Measurements from ENCODE around the gene TRNAU1AP. TPM values are rescaled to one million over a fixed set of nuclear protein-coding genes. Genes with fewer than 3 reads are reported as not detected.
"Not testable (repeated sequence)": the region's sequence is repeated elsewhere in the genome, so short reads cannot be mapped to it uniquely, and the experiment has no call there.

TRNAU1AP gene
- total RNA-seq, 4 donors from 2014 or later: 19.4 to 34.1 (median 23.2) TPM

- Histone ChIP-seq H3K27me3 (no peaks in the 10 kb centered on the region), H3K4me1 (peaks cover 19 to 37% (median 34%) of the 10 kb centered on the region in 4 donors), H3K4me3 (peak overlapping the region in 1 of 4 donors; percentile 85), H3K9me3 (no peaks in the 10 kb centered on the region), H3K36me3 (peaks cover 21 to 62% (median 60%) of the 10 kb centered on the region in 4 donors), H3K27ac (replicated peaks in 1 of 4) (peak overlapping the region in 3 of 4 donors; percentile 32 to 94 (median 91))
- 83% methylated on average over 1 of the region's 1 CpG for WGBS
- intact Hi-C loops (cut with DNase I): no loop called here
- no peak for DNase-seq (ENCODE audit: extremely low spot score)
- TF ChIP-seq EP300 (IDR thresholded peaks at IDR 0.05): no peak
- TF ChIP-seq CTCF (IDR thresholded peaks at IDR 0.05): no peak
- TF ChIP-seq POLR2A (IDR thresholded peaks at IDR 0.05; ENCODE audit: low read depth): no peak
- TF ChIP-seq POLR2AphosphoS5 (IDR thresholded peaks at IDR 0.05): no peak
These were observed 26.5 kb downstream of the TRNAU1AP start for GRCh38 chr1:28579401-28579800.

- H3K9me3 ChIP-seq: no peaks in the 10 kb centered on the region
- peaks cover 16 to 47% (median 45%) of the 10 kb centered on the region in 4 donors for H3K36me3 ChIP-seq
- TF ChIP-seq CTCF (IDR thresholded peaks at IDR 0.05): no peak
- TF ChIP-seq POLR2A (IDR thresholded peaks at IDR 0.05; ENCODE audit: low read depth): no peak
- no peak for TF ChIP-seq POLR2AphosphoS5 (IDR thresholded peaks at IDR 0.05)
- no peak for TF ChIP-seq EP300 (IDR thresholded peaks at IDR 0.05)
- no peak for DNase-seq (ENCODE audit: extremely low spot score)
- peak overlapping the region; percentile 87 to 96 (median 92) for H3K27ac ChIP-seq (replicated peaks in 1 of 4)
- peaks cover 19 to 37% (median 34%) of the 10 kb centered on the region in 4 donors for H3K4me1 ChIP-seq
- H3K4me3 ChIP-seq: peak overlapping the region; percentile 85 to 100 (median 92)
- WGBS: under 1% methylated on average over 26 of the region's 26 CpGs
- intact Hi-C loops (cut with DNase I): loop anchor here (2.0 kb wide), 1 partner anchor 28 kb away; the partner anchor contains the start of gene TRNAU1AP
- H3K27me3 ChIP-seq: no peaks in the 10 kb centered on the region
These were observed 28.0 kb downstream of the TRNAU1AP start for GRCh38 chr1:28580722-28581530.

GRCh38 chr1:28581531-28582247 is 28.8 kb downstream of the TRNAU1AP start:
- no peaks in the 10 kb centered on the region for H3K27me3 ChIP-seq
- peaks cover 16 to 39% (median 39%) of the 10 kb centered on the region in 4 donors for H3K36me3 ChIP-seq
- H3K4me1 ChIP-seq: peaks cover 19 to 37% (median 34%) of the 10 kb centered on the region in 4 donors
- under 1% methylated on average over 45 of the region's 75 CpGs for WGBS
- H3K27ac ChIP-seq (replicated peaks in 1 of 4): peak overlapping the region; percentile 87 to 96 (median 92)
- peak overlapping the region; percentile 85 to 100 (median 92) for H3K4me3 ChIP-seq
- intact Hi-C loops (cut with DNase I): loop anchor here (2.0 kb wide), 1 partner anchor 29 kb away; the partner anchor contains the start of gene TRNAU1AP
- TF ChIP-seq EP300 (IDR thresholded peaks at IDR 0.05) (no peak), POLR2A (IDR thresholded peaks at IDR 0.05; ENCODE audit: low read depth) (peak; percentile 92), POLR2AphosphoS5 (IDR thresholded peaks at IDR 0.05) (peak; percentile 98 to 99), CTCF (IDR thresholded peaks at IDR 0.05) (peak; percentile 7 to 32 (median 8))
- DNase-seq (ENCODE audit: extremely low spot score): peak; percentile 99
- H3K9me3 ChIP-seq: no peaks in the 10 kb centered on the region

GRCh38 chr1:28582248-28582615 is 29.3 kb downstream of the TRNAU1AP start:
- DNase-seq (ENCODE audit: extremely low spot score): no peak
- TF ChIP-seq EP300 (IDR thresholded peaks at IDR 0.05) (no peak), POLR2AphosphoS5 (IDR thresholded peaks at IDR 0.05) (no peak), CTCF (IDR thresholded peaks at IDR 0.05) (no peak), POLR2A (IDR thresholded peaks at IDR 0.05; ENCODE audit: low read depth) (no peak)
- H3K4me1 ChIP-seq: peaks cover 19 to 37% (median 34%) of the 10 kb centered on the region in 4 donors
- no peaks in the 10 kb centered on the region for H3K27me3 ChIP-seq
- intact Hi-C loops (cut with DNase I): no loop called here
- no peaks in the 10 kb centered on the region for H3K9me3 ChIP-seq
- H3K36me3 ChIP-seq: peaks cover 14 to 34% (median 33%) of the 10 kb centered on the region in 4 donors
- peak overlapping the region; percentile 85 to 100 (median 92) for H3K4me3 ChIP-seq
- WGBS: 0% methylated on average over 10 of the region's 10 CpGs
- peak overlapping the region; percentile 87 to 96 (median 92) for H3K27ac ChIP-seq (replicated peaks in 1 of 4)

GRCh38 chr1:28586585-28587391 is 33.9 kb downstream of the TRNAU1AP start:
- H3K27me3 ChIP-seq; H3K36me3 ChIP-seq; H3K27ac ChIP-seq (replicated peaks in 1 of 4); DNase-seq (ENCODE audit: extremely low spot score); H3K4me3 ChIP-seq; intact Hi-C loops (cut with DNase I); H3K9me3 ChIP-seq: not testable (repeated sequence)
- WGBS: 94% methylated on average over 19 of the region's 19 CpGs
- H3K4me1 ChIP-seq: peaks cover 6 to 17% (median 12%) of the 10 kb centered on the region in 4 donors
